ENCODE measurements around the gene ZBTB21. TPM values are rescaled to one million over a fixed set of nuclear protein-coding genes. Genes with fewer than 3 reads are reported as not detected.

The ZBTB21 gene
- polyA plus RNA-seq, 1 of the 3 experiments (the other 2 are of a cell fraction) = 2.9 TPM

DNA sequence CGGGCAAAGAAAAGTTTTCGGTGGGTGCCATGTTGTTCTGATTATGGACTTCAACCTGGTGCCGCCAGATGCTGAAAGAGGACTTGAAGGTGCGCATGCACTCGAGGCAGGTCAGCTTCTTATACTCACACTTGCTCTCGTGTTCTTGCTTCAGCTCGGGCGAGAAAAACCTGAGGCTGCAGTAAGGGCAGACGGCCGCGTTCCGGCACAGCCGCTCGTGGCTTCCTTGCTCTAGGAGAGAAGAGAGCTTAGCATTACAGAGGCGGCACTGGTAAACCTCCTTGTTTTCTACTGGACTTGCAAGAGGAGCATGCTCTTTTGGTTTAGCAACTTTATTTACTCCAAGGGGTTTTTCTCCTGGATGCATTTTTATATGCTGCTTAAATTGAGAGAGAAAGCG, 18.5 kb downstream of the ZBTB21 start:
- Histone ChIP-seq H2AFZ (ENCODE audit: low read depth) (no peak overlapping the region), H3K79me2 (ENCODE audit: insufficient read depth) (no peaks in the 10 kb centered on the region), H3K27ac (ENCODE audit: low read depth in 2 of 2, low read length in 1 of 2) (no peak overlapping the region), H3K4me1 (ENCODE audit: control insufficient read depth in 1 of 2, insufficient read depth in 2 of 2, low read depth in 1 of 2, low read length in 1 of 2) (peaks cover 0 to 9% of the 10 kb centered on the region in 2 experiments; a peak in 2 of 4 replicates), H4K20me1 (ENCODE audit: insufficient read depth) (no peaks in the 10 kb centered on the region), H3K27me3 (ENCODE audit: insufficient read depth) (no peaks in the 10 kb centered on the region), H3K4me3 (ENCODE audit: low read depth in 2 of 2, low read length in 1 of 2) (no peak overlapping the region), H3K9me2 (no peaks in the 10 kb centered on the region), H3F3A (replicated peaks; ENCODE audit: insufficient read depth) (peaks cover 19% of the 10 kb centered on the region), H3K9ac (no peak overlapping the region), H3K36me3 (replicated peaks in 1 of 2; ENCODE audit: control insufficient read depth in 1 of 2, insufficient read depth in 2 of 2, low read length in 1 of 2) (peaks cover 36 to 38% of the 10 kb centered on the region in 2 experiments), H3K4me2 (no peak overlapping the region), H3K9me3 (no peaks in the 10 kb centered on the region)
- ChIA-PET POLR2A (interaction anchor here (0.9 kb wide), 1 partner anchor 47 kb away, joined by 3 read pairs; no protein-coding TSS in a partner anchor), CTCF (no interaction called here)
- DNase-seq = no peak
- 96% methylated on average over 16 of the region's 16 CpGs for WGBS (ENCODE audit: low lambda C conversion rate)
- TF ChIP-seq TCF12 (IDR thresholded peaks at IDR 0.05) = no peak
- TF ChIP-seq, protein P1, sequence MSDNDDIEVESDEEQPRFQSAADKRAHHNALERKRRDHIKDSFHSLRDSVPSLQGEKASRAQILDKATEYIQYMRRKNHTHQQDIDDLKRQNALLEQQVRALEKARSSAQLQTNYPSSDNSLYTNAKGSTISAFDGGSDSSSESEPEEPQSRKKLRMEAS (IDR thresholded peaks at IDR 0.05; ENCODE audit: low read depth) = no peak
- TF ChIP-seq FOSL2 (IDR thresholded peaks at IDR 0.05; ENCODE audit: borderline replicate concordance, low read depth) = no peak
- no peak for TF ChIP-seq NRF1 (IDR thresholded peaks at IDR 0.05; ENCODE audit: low read depth, low read length)
- no peak for TF ChIP-seq JUND (IDR thresholded peaks at IDR 0.05)
- no peak for TF ChIP-seq GATA2 (CRISPR knock-in tag; IDR thresholded peaks at IDR 0.05)

- no peak overlapping the region for H2AFZ ChIP-seq (ENCODE audit: low read depth)
- peaks cover 35 to 38% of the 10 kb centered on the region in 2 experiments for H3K36me3 ChIP-seq (replicated peaks in 1 of 2; ENCODE audit: control insufficient read depth in 1 of 2, insufficient read depth in 2 of 2, low read length in 1 of 2)
- H3K4me2 ChIP-seq = no peak overlapping the region
- no peak overlapping the region for H3K9ac ChIP-seq
- H3K4me1 ChIP-seq (ENCODE audit: control insufficient read depth in 1 of 2, insufficient read depth in 2 of 2, low read depth in 1 of 2, low read length in 1 of 2) = peaks cover 0 to 9% of the 10 kb centered on the region in 2 experiments; a peak in 2 of 4 replicates
- CTCF ChIA-PET = no interaction called here
- no peak overlapping the region for H3K4me3 ChIP-seq (ENCODE audit: low read depth in 2 of 2, low read length in 1 of 2)
- H3K79me2 ChIP-seq (ENCODE audit: insufficient read depth) = no peaks in the 10 kb centered on the region
- POLR2A ChIA-PET = no interaction called here
- no peaks in the 10 kb centered on the region for H3K27me3 ChIP-seq (ENCODE audit: insufficient read depth)
- DNase-seq = no peak
- no peaks in the 10 kb centered on the region for H3K9me2 ChIP-seq
- H3F3A ChIP-seq (replicated peaks; ENCODE audit: insufficient read depth) = peaks cover 19% of the 10 kb centered on the region
- WGBS (ENCODE audit: low lambda C conversion rate) = 79% methylated on average over 2 of the region's 2 CpGs
- no peak overlapping the region for H3K27ac ChIP-seq (ENCODE audit: low read depth in 2 of 2, low read length in 1 of 2)
- H3K9me3 ChIP-seq = no peaks in the 10 kb centered on the region
- H4K20me1 ChIP-seq (ENCODE audit: insufficient read depth) = no peaks in the 10 kb centered on the region
- no peak for TF ChIP-seq RCOR1 (IDR thresholded peaks at IDR 0.05; ENCODE audit: low read length)
- no peak for TF ChIP-seq SMC3 (IDR thresholded peaks at IDR 0.05; ENCODE audit: low read depth, low read length)
- TF ChIP-seq, protein P2, sequence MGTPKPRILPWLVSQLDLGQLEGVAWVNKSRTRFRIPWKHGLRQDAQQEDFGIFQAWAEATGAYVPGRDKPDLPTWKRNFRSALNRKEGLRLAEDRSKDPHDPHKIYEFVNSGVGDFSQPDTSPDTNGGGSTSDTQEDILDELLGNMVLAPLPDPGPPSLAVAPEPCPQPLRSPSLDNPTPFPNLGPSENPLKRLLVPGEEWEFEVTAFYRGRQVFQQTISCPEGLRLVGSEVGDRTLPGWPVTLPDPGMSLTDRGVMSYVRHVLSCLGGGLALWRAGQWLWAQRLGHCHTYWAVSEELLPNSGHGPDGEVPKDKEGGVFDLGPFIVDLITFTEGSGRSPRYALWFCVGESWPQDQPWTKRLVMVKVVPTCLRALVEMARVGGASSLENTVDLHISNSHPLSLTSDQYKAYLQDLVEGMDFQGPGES (IDR thresholded peaks at IDR 0.05; ENCODE audit: low read depth, low read length) = no peak
- TF ChIP-seq RAD21 (IDR thresholded peaks at IDR 0.05; ENCODE audit: low read length) = no peak
- TF ChIP-seq, protein P3, sequence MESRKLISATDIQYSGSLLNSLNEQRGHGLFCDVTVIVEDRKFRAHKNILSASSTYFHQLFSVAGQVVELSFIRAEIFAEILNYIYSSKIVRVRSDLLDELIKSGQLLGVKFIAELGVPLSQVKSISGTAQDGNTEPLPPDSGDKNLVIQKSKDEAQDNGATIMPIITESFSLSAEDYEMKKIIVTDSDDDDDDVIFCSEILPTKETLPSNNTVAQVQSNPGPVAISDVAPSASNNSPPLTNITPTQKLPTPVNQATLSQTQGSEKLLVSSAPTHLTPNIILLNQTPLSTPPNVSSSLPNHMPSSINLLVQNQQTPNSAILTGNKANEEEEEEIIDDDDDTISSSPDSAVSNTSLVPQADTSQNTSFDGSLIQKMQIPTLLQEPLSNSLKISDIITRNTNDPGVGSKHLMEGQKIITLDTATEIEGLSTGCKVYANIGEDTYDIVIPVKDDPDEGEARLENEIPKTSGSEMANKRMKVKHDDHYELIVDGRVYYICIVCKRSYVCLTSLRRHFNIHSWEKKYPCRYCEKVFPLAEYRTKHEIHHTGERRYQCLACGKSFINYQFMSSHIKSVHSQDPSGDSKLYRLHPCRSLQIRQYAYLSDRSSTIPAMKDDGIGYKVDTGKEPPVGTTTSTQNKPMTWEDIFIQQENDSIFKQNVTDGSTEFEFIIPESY (IDR thresholded peaks at IDR 0.05; ENCODE audit: borderline replicate concordance, low read depth) = no peak
- no peak for TF ChIP-seq TEAD4 (IDR thresholded peaks at IDR 0.05; ENCODE audit: borderline replicate concordance, insufficient read depth)
- TF ChIP-seq NFIC (IDR thresholded peaks at IDR 0.05; ENCODE audit: borderline replicate concordance) = no peak
- TF ChIP-seq MXI1 (IDR thresholded peaks at IDR 0.05; ENCODE audit: low read depth, low read length) = no peak
- TF ChIP-seq, protein P1 (IDR thresholded peaks at IDR 0.05; ENCODE audit: low read depth) = no peak
- no peak for TF ChIP-seq REST (IDR thresholded peaks at IDR 0.05; ENCODE audit: low read depth, low read length)
- no peak for TF ChIP-seq CHD2 (IDR thresholded peaks at IDR 0.05; ENCODE audit: low read length, partially characterized antibody)
- TF ChIP-seq USF1 (IDR thresholded peaks at IDR 0.05; ENCODE audit: borderline replicate concordance, low read depth) = no peak
- TF ChIP-seq EP300 (IDR thresholded peaks at IDR 0.05; ENCODE audit: borderline replicate concordance in 1 of 2, low read depth in 1 of 2, low read length in 1 of 2) = no peak
- TF ChIP-seq TAF1 (IDR thresholded peaks at IDR 0.05; ENCODE audit: borderline replicate concordance, low read depth, low read length) = no peak
- no peak for TF ChIP-seq GABPA (IDR thresholded peaks at IDR 0.05; ENCODE audit: low read depth)
- no peak for TF ChIP-seq RFX5 (IDR thresholded peaks at IDR 0.05; ENCODE audit: low read length)
Observed at GRCh38 chr21:41989698-41990097, 20.5 kb downstream of the ZBTB21 start.
